ENCODE results near the gene SIM1. TPM values are rescaled to one million over a fixed set of nuclear protein-coding genes. Genes with fewer than 3 reads are reported as not detected.

The SIM1 gene
- total RNA-seq, 1 experiment from 2014 or later: not detected

DNA sequence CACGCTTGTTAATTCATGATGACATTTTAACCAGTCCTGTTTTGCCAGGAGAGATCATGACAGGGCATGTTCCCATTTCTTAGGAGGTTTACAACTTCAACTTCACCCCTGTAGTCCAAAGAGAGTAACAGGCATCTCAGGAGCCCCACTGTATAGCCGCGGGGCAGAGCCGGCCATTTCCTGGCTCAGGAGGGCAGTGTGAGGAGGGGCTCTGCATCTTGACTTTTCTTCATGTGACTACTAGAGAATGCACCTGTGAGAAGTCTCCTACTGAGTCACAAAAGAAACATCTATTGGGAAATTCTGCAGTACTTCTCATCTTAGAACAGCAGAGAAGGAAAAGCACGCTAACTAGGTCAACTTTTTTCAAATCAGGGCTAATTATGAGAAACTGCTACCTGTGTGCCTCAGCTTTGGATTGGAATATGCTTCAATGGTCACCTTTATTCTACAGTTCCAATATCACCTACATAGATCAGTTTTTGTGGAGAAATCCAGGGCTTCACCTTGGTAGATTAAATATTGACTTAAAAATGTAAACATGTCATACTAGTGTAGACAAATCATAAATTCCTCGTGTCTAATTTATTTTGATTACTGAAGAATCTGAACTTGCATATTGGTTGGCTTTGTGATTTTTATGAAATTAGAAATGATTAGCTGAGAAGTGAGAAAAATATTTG is 28.6 kb upstream of the SIM1 start:
- DNase-seq (ENCODE audit: low read depth, low spot score) (no peak), ATAC-seq (no peak)
- Histone ChIP-seq H3K9me2 (ENCODE audit: insufficient read depth) (no peaks in the 10 kb centered on the region), H3K36me3 (ENCODE audit: control insufficient read depth in 1 of 2, insufficient read depth in 2 of 2, low read length in 2 of 2) (no peaks in the 10 kb centered on the region), H3K4me3 (replicated peaks in 1 of 2; ENCODE audit: low read depth in 1 of 2, low read length in 2 of 2) (no peak overlapping the region), H3K4me2 (ENCODE audit: low read length) (no peak overlapping the region), H3K4me1 (ENCODE audit: control insufficient read depth in 1 of 2, insufficient read depth in 2 of 2, low read length in 2 of 2) (no peaks in the 10 kb centered on the region), H3K27ac (ENCODE audit: low read depth, low read length) (no peak overlapping the region), H4K20me1 (ENCODE audit: insufficient read depth) (no peaks in the 10 kb centered on the region), H3K9ac (ENCODE audit: low read length) (no peak overlapping the region), H3K27me3 (ENCODE audit: insufficient read depth, low read length) (no peaks in the 10 kb centered on the region), H3K9me3 (ENCODE audit: control insufficient read depth in 1 of 2, insufficient read depth in 1 of 2, low read depth in 1 of 2, low read length in 2 of 2) (no peaks in the 10 kb centered on the region), H2AFZ (ENCODE audit: low read depth, low read length, poor library complexity, severe bottlenecking) (no peak overlapping the region), H3K79me2 (ENCODE audit: insufficient read depth, low read length) (no peaks in the 10 kb centered on the region)
- BruUV-seq (replicated peaks): no TSS peak
- ChIA-PET CTCF (interaction anchor here (1.7 kb wide), 1 partner anchor 33 kb away, joined by 3 read pairs; no protein-coding TSS in a partner anchor), RAD21 (ENCODE audit: low non-redundant PET in 1 of 2, low total read pairs in 2 of 2, uncharacterized antibody in 2 of 2, unreplicated experiment in 2 of 2) (no interaction called here), POLR2A (interaction anchor here (0.9 kb wide), 1 partner anchor 11 kb away, joined by 3 read pairs; no protein-coding TSS in a partner anchor)
- intact Hi-C loops (cut with micrococcal nuclease): no loop called here
- TF ChIP-seq, protein P1, sequence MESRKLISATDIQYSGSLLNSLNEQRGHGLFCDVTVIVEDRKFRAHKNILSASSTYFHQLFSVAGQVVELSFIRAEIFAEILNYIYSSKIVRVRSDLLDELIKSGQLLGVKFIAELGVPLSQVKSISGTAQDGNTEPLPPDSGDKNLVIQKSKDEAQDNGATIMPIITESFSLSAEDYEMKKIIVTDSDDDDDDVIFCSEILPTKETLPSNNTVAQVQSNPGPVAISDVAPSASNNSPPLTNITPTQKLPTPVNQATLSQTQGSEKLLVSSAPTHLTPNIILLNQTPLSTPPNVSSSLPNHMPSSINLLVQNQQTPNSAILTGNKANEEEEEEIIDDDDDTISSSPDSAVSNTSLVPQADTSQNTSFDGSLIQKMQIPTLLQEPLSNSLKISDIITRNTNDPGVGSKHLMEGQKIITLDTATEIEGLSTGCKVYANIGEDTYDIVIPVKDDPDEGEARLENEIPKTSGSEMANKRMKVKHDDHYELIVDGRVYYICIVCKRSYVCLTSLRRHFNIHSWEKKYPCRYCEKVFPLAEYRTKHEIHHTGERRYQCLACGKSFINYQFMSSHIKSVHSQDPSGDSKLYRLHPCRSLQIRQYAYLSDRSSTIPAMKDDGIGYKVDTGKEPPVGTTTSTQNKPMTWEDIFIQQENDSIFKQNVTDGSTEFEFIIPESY (IDR thresholded peaks at IDR 0.05; ENCODE audit: extremely low read depth, insufficient replicate concordance, low read length): no peak
- TF ChIP-seq SP1 (IDR thresholded peaks at IDR 0.05; ENCODE audit: low read depth): no peak

DNA sequence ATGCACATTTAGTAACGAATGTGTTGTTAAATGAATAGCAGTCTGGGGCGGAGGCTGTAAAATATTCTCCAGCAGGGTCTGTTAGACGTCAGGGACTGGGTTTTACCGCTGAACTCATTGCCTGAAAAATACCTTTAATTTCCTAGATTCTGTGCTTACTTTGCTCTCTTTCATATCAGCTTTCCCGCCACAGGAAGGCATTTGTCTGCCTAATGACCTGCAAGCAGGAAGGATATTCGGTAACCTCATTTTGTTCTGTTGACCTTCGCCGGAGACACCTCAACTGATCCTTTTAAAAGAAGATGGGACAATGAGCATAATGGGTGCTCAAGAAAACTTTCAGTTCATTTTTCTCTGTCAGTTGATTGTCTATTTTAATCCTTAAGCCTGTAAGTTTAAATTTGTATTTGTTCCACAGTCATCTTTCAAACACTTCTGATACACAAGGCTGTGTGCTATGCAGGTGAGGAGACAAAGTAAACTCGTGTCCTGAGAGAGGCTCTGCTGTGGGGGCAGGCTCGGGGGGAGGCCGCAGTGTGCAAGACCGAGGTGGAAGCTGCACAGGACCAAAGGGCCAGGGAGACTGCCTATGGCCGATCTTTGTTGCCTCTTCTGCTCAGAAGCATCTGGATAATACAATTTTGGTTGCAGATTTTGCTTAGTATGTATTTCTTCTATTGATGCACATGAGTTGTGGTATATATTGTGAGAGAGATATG is 27.4 kb upstream of the SIM1 start:
- H2AFZ ChIP-seq (ENCODE audit: low read depth, low read length, poor library complexity, severe bottlenecking): no peak overlapping the region
- ChIA-PET POLR2A (no interaction called here), RAD21 (ENCODE audit: low non-redundant PET in 1 of 2, low total read pairs in 2 of 2, uncharacterized antibody in 2 of 2, unreplicated experiment in 2 of 2) (no interaction called here), CTCF (no interaction called here)
- intact Hi-C loops (cut with micrococcal nuclease): no loop called here
- H3K9me3 ChIP-seq (ENCODE audit: control insufficient read depth in 1 of 2, insufficient read depth in 1 of 2, low read depth in 1 of 2, low read length in 2 of 2): no peaks in the 10 kb centered on the region
- no TSS peak for BruUV-seq (replicated peaks)
- no peaks in the 10 kb centered on the region for H3K4me1 ChIP-seq (ENCODE audit: control insufficient read depth in 1 of 2, insufficient read depth in 2 of 2, low read length in 2 of 2)
- TF ChIP-seq, protein P2, sequence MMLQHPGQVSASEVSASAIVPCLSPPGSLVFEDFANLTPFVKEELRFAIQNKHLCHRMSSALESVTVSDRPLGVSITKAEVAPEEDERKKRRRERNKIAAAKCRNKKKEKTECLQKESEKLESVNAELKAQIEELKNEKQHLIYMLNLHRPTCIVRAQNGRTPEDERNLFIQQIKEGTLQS (IDR thresholded peaks at IDR 0.05): no peak
- no peak for TF ChIP-seq TCF7L2 (IDR thresholded peaks at IDR 0.05; ENCODE audit: borderline replicate concordance, extremely low read depth, insufficient read depth, insufficient read length)
- no peak for TF ChIP-seq ZNF274 (IDR thresholded peaks at IDR 0.05; ENCODE audit: low read depth, low read length)
- TF ChIP-seq SRF (IDR thresholded peaks at IDR 0.05; ENCODE audit: low read depth): no peak
- TF ChIP-seq, protein P1 (IDR thresholded peaks at IDR 0.05; ENCODE audit: extremely low read depth, insufficient replicate concordance, low read length): no peak
- H3K27me3 ChIP-seq (ENCODE audit: insufficient read depth, low read length): no peaks in the 10 kb centered on the region
- ATAC-seq: no peak
- no peak for DNase-seq (ENCODE audit: low read depth, low spot score)
- no peaks in the 10 kb centered on the region for H4K20me1 ChIP-seq (ENCODE audit: insufficient read depth)
- no peak overlapping the region for H3K4me2 ChIP-seq (ENCODE audit: low read length)
- no peak overlapping the region for H3K9ac ChIP-seq (ENCODE audit: low read length)
- H3K9me2 ChIP-seq (ENCODE audit: insufficient read depth): no peaks in the 10 kb centered on the region
- no peak overlapping the region for H3K4me3 ChIP-seq (replicated peaks in 1 of 2; ENCODE audit: low read depth in 1 of 2, low read length in 2 of 2)
- H3K36me3 ChIP-seq (ENCODE audit: control insufficient read depth in 1 of 2, insufficient read depth in 2 of 2, low read length in 2 of 2): no peaks in the 10 kb centered on the region
- H3K79me2 ChIP-seq (ENCODE audit: insufficient read depth, low read length): no peaks in the 10 kb centered on the region
- no peak overlapping the region for H3K27ac ChIP-seq (ENCODE audit: low read depth, low read length)
